Activated CD4-positive, CD25-positive, alpha-beta regulatory T cell treated with anti-CD3 and anti-CD28 coated beads, Interleukin-2, amount 50 U/mL, for 72 hours (primary cell): Measurements from ENCODE around the gene LARGE1.

ENCODE experiments used
- DNase-seq: peaks from one replicate; pipeline ENCODE4 v3.0.0; 2021

The LARGE1 gene

DNA sequence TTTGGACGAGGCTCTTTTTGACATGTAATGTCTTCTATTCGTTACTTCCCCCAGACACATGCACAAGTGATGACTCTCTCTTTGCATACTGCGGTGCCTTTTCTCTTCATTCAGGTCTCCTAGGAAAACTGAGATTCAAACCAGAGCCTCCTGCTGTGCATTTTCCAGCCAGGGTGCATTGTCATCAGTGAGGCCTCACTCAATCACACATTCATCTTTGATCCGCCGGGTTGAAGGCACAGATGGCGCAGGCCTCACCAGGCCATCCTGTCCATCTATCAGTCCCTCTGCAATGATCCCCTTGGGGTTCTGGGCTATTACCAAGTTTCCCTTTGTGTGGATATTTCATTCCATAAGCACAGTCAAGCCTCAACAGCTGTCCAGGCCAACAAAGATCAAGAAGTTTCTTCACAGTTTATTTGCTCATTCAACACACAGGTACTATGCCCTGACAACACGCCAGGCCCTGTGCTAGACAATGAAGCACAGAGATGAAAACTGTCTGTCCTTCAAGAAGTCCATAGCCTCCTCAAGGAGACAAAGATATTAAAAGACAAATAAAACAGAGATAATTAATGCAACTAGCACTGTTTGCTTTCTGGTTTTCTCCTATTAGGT lies 107.8 kb downstream of the LARGE1 start:
- no peak for DNase-seq

DNA sequence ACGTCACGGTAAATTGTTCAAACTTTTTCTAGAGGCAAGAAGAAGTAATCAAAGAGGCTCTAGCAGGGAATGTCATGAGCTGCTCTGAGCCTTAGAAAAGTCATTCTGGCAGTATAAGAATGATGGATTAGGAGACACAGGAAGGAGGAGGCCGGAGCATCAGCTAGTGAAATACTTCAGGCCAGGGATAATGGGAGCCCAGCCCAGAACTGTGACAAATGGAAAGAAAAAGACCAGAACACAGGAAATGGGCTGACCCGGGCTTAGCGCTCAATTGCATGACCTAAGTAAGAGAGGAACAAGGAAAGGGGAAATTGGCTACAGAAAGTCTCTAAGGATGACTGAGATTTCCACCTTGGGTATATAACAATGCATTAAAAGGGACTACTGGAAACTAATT lies 108.6 kb downstream of the LARGE1 start:
- DNase-seq: no peak

DNA sequence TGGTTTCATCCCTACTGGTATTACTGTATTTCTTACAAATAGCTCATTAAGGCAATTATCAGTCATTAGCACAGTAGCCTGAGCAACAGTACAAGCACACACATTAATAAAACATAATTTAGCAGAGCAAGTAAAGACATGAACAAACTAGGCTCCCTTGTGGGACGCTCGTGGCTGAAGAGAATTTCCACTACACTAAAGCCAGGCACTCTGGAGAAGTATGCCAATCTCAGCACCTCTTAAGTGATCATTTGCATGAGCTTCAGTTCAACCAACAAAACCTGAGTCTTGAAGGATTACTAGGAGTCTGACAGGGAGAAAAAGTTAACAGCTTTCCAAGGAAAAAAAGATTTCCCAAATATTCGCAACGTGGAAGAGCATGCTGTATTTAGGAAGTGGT lies 109.1 kb downstream of the LARGE1 start:
- DNase-seq: no peak

DNA sequence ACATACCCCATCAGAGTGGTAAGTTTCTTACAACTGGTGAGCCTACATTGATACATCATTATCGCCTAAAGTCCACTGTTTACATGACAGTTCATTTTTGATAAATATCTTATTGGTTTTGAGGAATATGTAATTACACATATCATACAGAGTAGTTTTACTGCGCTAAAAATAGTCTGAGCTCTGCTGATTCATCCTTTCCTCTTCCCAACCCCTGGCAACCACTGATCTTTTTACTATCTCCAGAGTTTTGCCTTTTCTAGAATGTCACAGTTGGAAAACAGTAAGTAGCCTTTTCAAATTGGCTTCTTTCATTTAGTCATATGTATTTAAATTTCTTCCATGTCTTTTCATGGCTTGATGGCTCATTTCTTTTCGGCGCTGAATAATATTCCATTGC lies 112.8 kb downstream of the LARGE1 start:
- no peak for DNase-seq

DNA sequence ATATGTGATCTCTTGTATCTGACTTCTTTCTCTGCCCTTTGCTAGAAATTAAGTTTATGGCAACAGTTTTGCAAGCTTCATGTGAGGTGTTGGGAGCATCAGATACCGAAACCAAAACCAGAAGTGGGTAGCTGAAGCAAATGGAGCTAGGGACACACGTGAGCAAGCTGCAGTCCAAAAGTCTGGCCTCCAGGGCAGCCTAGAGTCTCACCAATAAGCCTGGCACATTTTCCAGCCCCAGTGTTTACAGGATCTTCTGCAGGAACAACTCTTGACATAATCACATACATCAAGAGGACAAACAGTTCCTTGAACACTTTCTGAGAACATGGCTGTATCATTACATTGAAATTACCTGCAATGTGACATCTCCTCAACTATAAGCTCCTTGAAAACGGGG lies 114.1 kb downstream of the LARGE1 start:
- no peak for DNase-seq

DNA sequence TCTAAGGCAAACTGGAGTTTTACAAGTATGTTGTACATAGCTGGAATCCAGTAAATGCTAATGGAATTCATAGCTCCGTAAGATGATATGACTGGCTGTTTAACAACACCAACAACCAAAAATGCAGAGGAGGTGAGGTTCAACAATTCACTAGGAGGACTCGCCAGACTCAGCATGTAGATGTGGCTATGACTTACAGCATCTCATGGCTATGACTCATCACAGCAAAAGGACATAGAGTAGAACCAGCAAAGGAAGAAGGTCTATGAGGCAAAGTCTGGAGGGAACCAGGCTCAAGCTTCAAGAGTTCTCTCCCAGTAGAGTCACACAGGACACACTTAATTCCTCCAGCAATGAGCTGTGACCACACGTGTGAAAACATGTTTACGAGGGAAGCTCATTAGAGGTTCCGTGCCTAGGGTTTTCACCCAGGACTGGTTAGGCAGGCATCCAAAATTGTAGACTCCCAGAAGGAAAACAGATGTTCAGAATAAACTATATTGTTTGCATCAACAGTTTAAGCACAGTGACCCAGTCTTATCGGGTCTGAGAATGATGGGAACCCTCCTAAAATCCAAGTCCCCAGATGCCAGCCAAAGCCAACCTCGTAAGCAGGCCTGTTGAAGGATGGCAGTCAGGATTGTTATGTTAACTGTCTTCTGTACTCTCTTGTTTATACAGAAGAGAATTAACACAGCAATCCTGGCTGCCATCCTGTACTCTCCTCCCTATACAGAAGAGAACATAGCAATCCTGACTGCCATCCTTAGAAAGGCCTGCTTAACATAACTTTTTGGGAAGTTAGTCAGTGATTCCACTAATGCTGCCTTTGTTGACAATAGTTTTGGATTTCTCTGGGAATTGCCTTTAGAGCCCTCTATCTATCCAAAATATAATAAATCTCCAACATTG lies 116.6 kb downstream of the LARGE1 start:
- DNase-seq: no peak

DNA sequence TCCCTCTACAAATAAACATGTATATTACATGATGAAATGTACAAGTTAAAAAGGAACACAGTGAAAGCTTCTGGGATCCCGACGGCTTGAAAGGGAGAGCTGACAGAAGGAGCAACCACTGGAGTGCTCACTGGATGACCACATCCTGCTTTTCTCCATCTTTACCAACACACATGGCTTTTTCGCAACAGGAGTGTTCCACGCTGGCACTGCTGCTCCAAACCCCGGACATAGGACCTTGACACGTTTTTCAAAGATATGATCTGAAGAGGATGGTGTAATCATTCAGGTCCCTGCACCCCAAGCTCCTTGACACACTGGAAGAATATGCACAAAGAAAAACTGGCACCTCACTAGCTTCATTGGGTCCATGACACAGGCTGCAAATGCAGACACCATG lies 121.9 kb downstream of the LARGE1 start:
- no peak for DNase-seq

DNA sequence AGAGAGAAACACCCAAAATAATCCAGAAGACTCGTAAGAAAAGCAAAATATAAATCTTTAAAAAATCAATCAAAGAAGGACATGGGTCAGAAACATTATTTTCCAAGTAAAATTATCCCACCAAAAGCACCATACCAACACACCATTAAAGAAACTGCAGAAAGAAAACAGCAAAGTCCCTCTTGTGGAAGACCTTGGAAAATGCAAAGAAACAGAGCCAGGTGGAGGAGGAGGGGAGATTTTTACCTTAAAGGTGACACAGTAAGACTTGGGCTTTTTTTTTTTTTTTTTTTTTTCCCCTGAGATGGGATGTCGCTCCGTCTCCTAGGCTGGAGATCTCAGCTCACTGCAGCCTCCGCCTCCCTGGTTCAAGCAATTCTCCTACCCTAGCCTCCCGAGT lies 123.8 kb downstream of the LARGE1 start:
- no peak for DNase-seq

DNA sequence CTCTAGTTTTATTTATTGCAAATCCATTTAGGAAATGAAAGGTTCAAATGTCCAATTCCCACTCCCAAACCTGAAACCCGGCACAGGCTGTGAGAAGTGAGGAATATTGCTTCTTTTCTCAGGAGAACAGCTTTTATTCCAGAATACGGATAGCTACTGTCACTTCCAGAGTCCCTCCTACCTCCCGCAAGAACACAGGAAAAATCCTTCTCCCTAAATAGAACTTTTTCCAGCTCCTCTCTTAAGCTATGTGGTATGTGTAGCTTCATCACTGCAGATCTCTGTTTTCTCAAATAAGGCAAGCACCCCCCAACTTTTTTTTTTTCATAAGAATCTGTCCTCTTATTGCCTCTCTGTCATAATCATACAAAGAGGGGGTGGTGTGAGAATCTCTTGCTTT lies 126.8 kb downstream of the LARGE1 start:
- no peak for DNase-seq

DNA sequence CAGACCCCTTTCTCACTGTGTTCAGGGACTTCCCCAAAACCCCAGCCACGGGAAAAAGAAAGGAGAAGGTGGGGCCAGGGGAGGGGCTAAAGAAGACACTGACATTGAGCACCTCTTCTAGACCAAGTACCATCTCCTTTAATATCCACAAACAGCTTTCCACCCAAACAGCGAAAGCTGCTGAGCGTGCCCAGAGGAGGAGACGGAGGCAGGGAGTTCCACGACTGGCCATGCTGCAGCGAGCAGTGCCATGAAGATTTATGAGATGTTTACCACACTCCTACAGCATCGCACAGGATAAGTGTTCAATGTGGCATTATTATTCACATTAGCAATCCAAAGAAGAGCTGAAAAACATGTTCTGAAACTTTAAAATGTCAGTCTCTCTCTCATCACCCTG lies 127.4 kb downstream of the LARGE1 start:
- no peak for DNase-seq

DNA sequence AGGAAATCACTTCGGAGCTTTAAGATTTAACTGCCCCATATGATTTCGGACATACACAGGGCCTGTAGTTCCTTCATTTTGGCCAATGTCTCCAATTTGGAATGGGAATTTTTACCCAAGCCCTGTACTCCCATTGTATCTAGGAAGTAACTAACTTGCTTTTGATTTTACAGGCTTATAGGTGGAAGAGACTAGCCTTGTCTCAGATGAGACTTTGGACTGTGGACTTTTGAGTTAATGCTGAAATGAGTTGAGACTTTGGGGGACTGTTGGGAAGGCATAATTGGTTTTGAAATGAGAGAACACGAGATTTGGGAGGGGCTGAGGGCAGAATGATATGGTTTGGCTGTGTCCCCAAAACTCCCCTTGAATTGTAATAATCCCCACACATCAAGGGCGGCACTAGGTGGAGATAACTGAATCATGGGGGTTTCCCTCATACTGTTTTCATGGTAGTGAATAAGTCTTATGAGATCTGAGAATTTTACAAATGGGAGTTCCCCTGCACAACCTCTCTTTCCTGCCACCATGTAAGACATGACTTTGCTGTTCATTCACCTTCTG lies 130.5 kb downstream of the LARGE1 start:
- DNase-seq: no peak

DNA sequence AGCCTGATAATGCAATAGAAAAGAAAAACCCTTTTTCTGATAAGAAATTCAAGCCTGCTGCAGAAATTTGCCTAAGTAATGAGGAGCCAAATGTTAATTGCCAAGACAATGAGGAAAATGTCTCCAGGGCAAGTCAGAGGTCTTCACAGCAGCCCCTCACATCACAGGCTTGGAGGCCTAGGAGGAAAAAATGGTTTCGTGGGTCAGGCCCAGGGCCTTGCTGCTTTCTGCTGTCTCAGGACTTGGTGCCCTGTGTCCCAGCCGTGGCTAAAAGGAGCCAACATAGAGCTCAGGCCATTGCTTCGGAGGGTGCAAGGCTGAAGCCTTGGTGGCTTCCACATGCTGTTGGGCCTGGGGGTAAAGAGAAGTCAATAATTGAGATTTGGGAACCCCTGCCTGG lies 131.3 kb downstream of the LARGE1 start:
- DNase-seq: no peak

DNA sequence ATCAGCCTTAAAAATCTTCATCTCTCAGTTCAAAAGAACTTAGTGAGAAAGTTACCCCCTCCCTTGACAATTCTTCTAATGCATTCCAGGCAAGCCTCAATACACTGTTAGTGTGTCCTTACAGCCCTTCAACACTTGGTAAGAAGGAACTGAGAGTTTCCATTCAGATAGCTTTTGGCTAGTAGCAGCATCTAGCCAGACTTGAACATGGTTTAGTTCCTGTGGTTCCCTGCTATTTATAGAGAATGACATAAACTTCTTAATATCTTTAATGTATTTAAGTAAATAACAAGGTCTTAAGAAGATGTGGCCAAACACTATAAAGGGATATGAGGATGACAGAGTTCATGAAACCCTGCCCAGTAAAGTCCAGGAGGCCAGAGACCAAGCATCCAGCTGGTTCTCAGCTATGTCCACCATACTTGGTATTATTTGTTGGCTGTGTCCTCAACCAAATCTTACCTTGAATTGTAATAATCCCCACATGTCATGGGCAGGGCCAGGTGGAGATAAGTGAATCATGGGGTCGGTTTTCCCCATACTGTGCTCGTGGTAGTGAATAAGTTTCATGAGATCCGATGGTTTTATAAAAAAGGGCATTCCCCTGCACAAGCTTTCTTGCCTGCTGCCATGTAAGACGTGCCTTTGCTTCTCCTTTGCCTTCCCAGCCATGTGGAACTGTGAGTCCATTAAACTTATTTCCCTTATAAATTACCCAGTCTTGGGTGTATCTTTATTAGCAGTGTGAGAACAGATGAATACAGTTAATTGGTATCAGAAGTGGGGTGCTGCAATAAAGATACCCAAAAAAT lies 132.4 kb downstream of the LARGE1 start:
- DNase-seq: no peak

DNA sequence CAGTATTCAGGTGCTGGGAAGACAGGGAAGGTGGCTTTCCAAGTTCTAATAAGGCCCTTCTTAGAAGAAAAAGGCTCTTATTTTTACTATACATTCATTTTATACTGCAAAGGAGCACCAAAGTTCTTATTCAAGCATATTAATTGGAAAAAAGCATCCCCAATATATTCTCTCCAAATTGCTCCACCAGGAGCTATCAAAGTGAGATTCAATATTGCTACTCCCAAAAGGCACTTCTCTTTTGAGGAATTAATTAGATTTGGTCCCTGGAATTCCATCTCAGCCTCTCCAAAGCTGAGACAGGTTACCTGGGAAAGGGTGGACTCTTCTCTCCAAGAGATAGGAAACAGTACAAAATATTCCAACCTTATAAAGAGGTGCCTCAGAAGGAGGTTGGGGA lies 134.1 kb downstream of the LARGE1 start:
- no peak for DNase-seq

DNA sequence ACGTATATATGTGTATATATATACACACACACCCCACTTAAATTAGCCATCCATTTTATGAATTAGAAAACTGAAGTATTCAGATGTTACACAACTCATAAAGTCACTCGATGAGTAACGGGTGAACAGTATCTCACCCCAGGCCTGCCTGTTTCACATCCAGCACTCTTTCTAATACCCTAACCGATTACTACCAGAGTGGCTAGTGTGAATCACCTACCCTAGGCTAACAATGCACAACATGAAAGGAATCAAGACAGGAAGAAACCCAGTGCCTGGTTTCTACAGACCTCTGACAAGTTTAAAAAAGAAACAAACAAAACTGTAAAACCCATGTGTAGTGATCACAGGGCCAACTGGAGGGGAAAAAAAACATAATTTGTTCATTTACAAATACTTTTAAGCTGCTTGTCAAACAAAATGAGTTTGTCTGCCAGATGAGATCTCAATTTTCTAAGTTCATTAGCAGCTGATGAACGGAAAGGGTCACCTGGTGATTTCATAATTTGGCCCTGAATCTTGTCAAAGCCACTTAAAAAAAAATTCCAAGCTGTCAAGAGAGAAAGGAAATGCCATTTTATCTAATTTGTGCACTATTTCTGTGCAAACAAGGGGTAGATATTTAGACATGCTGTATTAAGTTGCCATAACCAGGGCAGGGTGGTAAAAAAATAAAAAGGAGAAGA lies 134.8 kb downstream of the LARGE1 start:
- DNase-seq: no peak

DNA sequence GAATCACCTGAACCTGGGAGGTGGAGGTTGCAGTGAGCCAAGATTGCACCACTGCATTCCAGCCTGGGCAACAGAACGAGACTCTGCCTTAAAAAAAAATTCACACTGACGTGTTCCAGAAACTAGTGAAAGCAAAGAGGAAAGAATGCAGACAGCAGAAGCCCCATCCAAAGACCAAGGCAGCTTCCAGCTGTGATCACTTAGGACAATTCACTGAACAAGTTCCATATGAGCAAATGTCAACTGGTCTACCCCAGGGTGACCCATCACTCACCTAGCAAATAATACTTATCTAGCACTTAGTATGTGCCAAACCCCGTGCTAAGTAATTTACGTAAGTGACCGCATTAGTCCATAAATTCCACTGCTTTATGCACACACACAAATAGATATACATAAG lies 138.9 kb downstream of the LARGE1 start:
- DNase-seq: no peak

DNA sequence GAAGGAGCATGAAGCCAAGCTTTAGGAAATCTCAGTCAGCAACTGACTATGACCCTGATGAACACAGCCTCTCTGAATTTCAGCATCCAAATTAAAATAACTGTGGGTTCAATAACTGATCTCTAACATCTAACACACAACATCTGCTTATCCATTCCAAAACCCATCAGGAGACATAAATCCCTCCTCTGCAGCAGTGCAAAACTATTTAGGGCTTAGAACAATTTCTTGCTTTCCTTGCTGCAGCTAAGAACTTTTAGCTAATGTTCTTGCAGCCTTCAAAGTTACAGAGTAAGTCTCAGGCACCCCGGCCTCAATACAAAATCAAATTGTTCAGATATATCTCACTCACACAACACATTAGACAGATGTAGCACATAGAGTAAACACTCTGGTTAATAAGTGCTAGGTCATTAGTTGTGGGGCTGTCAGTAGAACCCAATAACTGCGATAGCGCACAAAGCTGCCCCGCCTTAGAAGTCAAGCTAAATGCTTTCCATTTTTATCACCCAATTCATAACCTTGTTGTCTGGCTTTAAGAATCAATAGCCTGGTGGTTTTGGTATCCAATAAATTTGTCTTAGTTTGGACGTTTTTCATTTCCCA lies 139.6 kb downstream of the LARGE1 start:
- DNase-seq: no peak

DNA sequence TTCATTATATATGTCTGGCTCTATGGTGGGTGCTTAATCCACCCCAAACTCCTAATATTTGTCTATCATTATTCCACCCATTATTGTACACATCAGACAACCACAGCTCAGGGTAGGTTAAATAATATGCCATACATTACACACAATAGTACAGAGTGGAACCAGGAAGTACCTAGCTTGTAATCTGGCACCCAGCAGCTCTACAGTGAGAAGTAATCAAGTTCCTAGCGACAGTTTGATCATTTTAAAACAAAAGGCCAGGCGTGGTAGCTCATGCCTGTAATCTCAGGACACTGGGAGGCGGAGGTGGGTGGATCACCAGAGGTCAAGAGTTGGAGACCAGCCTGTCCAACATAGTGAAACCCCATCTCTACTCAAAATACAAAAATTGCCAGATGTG lies 141.0 kb downstream of the LARGE1 start:
- DNase-seq: no peak

DNA sequence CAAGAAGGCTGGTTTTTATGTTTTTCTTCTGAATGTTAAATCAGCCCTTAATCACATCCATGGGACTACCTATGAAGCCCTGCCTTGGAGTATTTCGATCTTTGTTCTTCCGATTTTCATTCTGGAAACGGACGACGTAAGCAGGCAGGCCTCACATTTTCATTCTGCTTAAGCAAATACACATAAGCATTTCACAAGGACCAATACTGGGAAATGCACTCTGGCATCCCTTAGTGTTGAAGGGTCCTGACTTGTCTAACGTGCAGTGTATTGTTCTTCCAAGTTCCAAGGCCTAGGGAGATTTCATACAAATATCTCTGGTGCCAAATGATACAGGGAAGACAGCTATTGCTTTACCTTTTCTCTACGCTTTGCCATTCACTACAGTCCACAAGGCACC lies 143.8 kb downstream of the LARGE1 start:
- no peak for DNase-seq

DNA sequence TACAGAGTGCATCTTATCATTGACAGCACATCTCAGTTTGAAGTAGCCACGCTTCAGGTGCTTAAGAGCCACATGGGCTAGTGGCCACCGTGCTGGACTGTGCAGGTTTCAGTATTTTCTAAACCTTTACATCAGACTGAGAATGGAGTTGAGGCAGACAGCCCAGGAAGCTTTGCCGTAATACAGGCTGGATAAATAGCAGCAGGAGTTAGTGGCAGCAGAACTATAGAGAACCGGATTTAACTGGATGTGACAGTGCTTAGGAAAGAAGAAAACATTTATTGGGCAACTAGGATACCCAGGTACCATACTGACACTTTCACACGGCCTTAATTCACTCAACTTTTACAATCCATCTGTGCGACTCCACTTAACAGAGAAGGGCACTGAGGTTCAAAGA lies 145.5 kb downstream of the LARGE1 start:
- DNase-seq: no peak

DNA sequence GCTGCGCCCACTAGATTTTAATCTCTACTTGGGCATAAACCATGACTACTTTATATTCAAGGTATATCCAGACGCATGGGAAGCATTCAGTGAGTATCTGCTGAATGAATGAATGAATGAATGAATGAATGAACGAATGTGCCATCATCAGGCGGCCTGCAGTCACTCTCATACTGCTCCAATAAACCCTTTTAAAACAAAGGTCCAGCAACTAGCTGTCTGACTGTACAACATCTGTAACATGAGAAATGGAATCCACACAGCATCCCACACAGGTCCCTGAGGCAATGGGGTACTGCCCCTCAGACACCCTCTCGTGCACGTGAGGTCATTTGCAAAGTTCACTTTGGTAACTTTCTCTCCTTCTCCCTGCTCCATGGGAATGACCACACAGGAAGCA lies 147.5 kb downstream of the LARGE1 start:
- DNase-seq: no peak

DNA sequence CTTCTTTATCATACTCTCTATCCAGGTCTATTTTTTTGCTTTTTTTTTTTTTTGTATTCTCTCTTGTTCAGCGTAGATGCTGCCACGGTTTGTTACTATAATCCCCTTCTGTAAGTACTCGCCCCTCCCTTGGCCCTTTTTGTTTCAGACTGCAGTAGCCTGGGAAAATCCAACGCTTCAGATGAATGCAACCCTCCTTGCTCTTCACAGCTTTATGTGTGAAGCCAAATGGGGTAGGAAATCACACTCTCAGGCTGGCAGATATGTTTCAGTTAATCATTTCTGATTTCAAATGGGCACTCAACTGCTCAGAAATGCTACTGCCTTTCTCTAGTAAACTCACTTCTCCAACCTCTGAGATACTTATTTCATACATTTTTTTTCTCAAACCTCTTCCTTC lies 149.1 kb downstream of the LARGE1 start:
- DNase-seq: no peak
